GM21526 (cell line): ENCODE measurements around the gene UBE2E1.

Source experiments
- ATAC-seq: cut with Tn5 transposase; IDR thresholded peaks from one replicate; pipeline ENCODE4 v1.9.1; 2021; ENCODE audit warnings: moderate library complexity; ENCODE audit not compliant: unreplicated experiment, low FRiP score

The UBE2E1 gene

DNA sequence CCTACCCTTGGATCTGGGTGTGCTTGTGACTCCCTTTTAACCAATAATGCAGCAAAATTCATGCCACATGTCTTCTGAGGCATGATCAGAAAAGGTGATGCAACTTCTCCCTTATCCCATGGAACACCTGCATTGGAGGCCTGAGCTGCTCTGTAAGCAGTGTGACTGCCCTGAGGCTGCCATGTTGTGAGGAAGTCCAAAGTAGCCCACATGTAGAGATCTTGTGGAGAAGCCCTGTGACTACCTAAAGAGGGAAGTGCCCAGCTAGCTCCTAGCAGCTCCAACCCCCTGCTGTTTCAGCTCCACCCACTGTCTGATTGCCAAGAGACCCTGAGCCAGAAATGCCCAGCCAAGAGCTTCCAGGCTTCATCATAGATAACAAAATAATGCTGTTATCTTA, 132.9 kb downstream of the UBE2E1 start:
- no peak for ATAC-seq

DNA sequence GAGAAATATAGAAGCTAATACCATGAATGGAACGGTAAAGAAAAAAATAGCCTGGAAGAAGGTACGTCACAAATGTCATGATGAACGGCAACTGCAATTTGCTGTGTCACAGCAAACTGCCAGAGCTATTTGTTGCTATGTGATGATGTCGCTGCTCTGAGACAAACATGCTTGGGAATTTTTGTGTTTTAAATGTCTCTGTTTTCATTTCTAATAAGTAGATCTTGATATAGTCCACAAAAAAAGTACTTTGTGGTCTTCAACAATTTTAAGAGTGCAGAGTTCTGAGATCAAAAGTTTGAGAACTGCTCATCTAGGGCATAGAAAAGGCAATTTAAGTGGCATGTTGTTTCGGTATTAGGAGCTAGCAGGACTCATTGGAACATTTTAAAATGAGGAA, 135.0 kb downstream of the UBE2E1 start:
- no peak for ATAC-seq
